ENCODE data around the gene ZNRF2. TPM values are rescaled to one million over a fixed set of nuclear protein-coding genes. Genes with fewer than 3 reads are reported as not detected.

Gene ZNRF2
- total and polyA plus RNA-seq, 9 donors: 3.0 to 24.8 (median 11.5) TPM

DNA sequence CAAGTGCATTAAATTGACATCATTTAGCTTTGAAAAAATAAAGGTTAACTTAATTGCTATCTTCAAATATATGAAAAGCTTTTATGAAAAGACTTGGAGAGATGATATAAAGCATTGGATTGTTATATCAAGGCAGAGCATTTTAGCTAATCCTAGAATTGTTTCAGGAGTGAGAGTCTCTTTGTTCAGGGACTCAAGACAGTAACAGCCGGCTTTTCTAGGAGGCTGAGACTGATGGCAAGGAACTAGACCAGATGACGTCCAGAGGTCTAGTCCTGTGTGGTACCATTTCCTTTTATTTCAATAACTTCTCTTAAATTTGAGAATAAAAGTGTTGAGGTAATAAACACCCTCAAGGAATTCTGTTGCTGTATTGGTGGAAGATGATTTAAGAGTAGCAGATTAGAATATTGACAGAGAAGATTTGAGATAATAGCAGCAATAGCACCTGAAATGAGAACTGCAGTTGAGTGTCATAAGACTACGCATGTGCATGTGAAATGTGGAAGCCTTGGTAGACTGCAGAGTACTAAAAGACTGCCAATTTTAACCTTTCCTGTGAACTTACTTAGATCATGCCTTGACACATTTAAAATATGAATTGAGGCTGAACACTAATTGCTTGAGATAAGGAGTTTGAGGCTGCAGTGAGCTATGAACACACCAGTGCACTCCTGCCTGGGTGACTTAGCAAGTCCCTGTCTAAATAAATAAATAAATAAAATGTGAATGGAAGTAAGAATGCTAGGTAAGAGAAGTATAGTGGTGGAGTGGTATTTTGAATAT is 79.6 kb downstream of the ZNRF2 start:
- no peak overlapping the region for H3K27ac ChIP-seq
- WGBS, 3 donors: 94 to 96% (median 96%) methylated on average over 3 of the region's 3 CpGs
- DNase-seq: no peak
- H3K9me3 ChIP-seq: no peaks in the 10 kb centered on the region
- no peaks in the 10 kb centered on the region for H3K36me3 ChIP-seq
- intact Hi-C loops (cut with DNase I): no loop called here
- no peak for TF ChIP-seq POLR2A (IDR thresholded peaks at IDR 0.05)
- TF ChIP-seq CTCF (IDR thresholded peaks at IDR 0.05): no peak
- no peak for TF ChIP-seq EP300 (IDR thresholded peaks at IDR 0.05)
- H3K4me3 ChIP-seq: no peak overlapping the region
- H3K4me1 ChIP-seq (ENCODE audit: insufficient read depth): no peaks in the 10 kb centered on the region
- no peaks in the 10 kb centered on the region for H3K27me3 ChIP-seq

- no peaks in the 10 kb centered on the region for H3K36me3 ChIP-seq
- TF ChIP-seq EP300 (IDR thresholded peaks at IDR 0.05) (no peak), CTCF (IDR thresholded peaks at IDR 0.05) (no peak), POLR2A (IDR thresholded peaks at IDR 0.05) (no peak)
- no peak overlapping the region for H3K27ac ChIP-seq
- 96 to 100% (median 98%) methylated on average over 1 of the region's 1 CpG for WGBS, 3 donors
- no peak overlapping the region for H3K4me3 ChIP-seq
- H3K9me3 ChIP-seq: no peaks in the 10 kb centered on the region
- H3K27me3 ChIP-seq: no peaks in the 10 kb centered on the region
- DNase-seq: no peak
- no peaks in the 10 kb centered on the region for H3K4me1 ChIP-seq (ENCODE audit: insufficient read depth)
- intact Hi-C loops (cut with DNase I): no loop called here
Observed at GRCh38 chr7:30364773-30365172, 80.4 kb downstream of the ZNRF2 start.

- DNase-seq: no peak
- H3K9me3 ChIP-seq: no peaks in the 10 kb centered on the region
- H3K4me3 ChIP-seq: no peak overlapping the region
- H3K4me1 ChIP-seq (ENCODE audit: insufficient read depth): no peaks in the 10 kb centered on the region
- TF ChIP-seq CTCF (IDR thresholded peaks at IDR 0.05) (no peak), EP300 (IDR thresholded peaks at IDR 0.05) (no peak), POLR2A (IDR thresholded peaks at IDR 0.05) (no peak)
- intact Hi-C loops (cut with DNase I): no loop called here
- H3K27ac ChIP-seq: no peak overlapping the region
- no peaks in the 10 kb centered on the region for H3K27me3 ChIP-seq
- no peaks in the 10 kb centered on the region for H3K36me3 ChIP-seq
- WGBS, 3 donors: 36 to 55% (median 54%) methylated on average over 3 of the region's 3 CpGs
Observed at GRCh38 chr7:30365621-30366020, 81.2 kb downstream of the ZNRF2 start.

DNA sequence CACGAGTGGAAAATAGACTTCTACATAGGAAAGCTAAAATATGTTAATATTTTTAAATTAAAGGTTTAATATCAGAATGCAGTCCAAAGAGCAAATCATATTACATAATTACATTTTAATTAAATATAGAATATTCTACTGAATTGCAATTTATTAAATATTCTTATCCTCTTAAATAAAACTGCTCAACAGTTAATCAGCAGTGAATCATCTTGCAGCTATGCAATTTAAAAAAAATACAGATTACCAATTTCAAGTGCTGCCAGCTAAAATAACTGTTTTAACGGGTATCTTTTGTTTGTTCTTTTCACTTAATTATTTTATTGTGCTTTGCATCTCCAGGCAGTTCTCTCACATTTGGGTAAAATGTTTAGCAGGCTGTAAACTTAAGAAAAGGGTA is 82.2 kb downstream of the ZNRF2 start:
- 31 to 39% (median 34%) methylated on average over 2 of the region's 2 CpGs for WGBS, 3 donors
- H3K27ac ChIP-seq: no peak overlapping the region
- no peak for DNase-seq
- H3K4me1 ChIP-seq (ENCODE audit: insufficient read depth): no peaks in the 10 kb centered on the region
- TF ChIP-seq CTCF (IDR thresholded peaks at IDR 0.05) (no peak), EP300 (IDR thresholded peaks at IDR 0.05) (no peak), POLR2A (IDR thresholded peaks at IDR 0.05) (no peak)
- no peak overlapping the region for H3K4me3 ChIP-seq
- no peaks in the 10 kb centered on the region for H3K9me3 ChIP-seq
- no peaks in the 10 kb centered on the region for H3K27me3 ChIP-seq
- intact Hi-C loops (cut with DNase I): no loop called here
- no peaks in the 10 kb centered on the region for H3K36me3 ChIP-seq

Data from ovary (tissue), 9 donors.